ENCODE measurements around the gene SBNO1.

DNA sequence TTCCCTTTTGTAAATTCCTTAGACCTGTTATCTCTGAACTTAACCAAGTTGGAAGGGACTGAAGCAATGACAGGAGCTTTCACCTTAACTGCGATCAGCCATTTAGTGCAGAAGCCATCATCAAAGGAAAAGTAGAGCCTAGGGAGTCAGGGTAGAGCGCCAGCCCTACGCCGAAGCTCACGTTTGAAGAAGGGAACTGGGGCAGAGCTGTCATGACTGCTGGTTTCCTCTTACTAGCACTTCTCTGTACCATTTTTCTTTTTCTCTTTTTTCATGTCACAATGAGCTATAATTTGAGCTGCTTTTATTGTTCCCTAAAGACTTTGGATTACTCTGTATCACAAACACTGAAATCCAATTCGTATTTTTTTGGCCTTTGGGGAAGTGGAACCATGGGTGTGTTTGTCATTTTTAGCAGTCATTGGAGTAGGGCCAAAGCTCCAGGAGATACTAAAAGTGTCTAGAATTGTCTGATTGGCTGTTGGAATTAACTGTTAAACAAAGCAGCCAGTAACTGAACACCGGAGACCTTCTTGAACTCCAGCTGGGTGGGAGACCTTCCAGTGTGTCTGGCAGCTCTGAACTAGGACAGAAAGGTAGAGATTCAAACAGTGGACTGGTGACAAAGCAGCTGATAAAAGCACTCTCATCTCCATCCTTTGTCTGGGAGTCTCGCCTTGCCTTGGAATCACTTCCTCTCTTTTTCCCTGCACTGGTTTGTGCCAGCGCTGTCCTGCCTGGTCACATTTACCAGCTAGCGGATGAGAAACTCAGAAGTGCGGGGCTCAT is 122.3 kb downstream of the SBNO1 start:
- TF ChIP-seq EZH2phosphoT487 (IDR thresholded peaks at IDR 0.05; ENCODE audit: borderline replicate concordance) (no peak), ZNF274 (IDR thresholded peaks at IDR 0.05; ENCODE audit: low read depth, low read length) (no peak), POLR2AphosphoS5 (IDR thresholded peaks at IDR 0.05; ENCODE audit: low read depth, low read length) (no peak), EGR1 (IDR thresholded peaks at IDR 0.05; ENCODE audit: low read depth) (no peak), POLR2A (IDR thresholded peaks at IDR 0.05; ENCODE audit: borderline replicate concordance, extremely low read depth, insufficient read depth, insufficient read length) (no peak), EZH2 (IDR thresholded peaks at IDR 0.05) (no peak), ELF1 (IDR thresholded peaks at IDR 0.05; ENCODE audit: borderline replicate concordance, low read depth) (no peak)
- TF ChIP-seq, protein P1, sequence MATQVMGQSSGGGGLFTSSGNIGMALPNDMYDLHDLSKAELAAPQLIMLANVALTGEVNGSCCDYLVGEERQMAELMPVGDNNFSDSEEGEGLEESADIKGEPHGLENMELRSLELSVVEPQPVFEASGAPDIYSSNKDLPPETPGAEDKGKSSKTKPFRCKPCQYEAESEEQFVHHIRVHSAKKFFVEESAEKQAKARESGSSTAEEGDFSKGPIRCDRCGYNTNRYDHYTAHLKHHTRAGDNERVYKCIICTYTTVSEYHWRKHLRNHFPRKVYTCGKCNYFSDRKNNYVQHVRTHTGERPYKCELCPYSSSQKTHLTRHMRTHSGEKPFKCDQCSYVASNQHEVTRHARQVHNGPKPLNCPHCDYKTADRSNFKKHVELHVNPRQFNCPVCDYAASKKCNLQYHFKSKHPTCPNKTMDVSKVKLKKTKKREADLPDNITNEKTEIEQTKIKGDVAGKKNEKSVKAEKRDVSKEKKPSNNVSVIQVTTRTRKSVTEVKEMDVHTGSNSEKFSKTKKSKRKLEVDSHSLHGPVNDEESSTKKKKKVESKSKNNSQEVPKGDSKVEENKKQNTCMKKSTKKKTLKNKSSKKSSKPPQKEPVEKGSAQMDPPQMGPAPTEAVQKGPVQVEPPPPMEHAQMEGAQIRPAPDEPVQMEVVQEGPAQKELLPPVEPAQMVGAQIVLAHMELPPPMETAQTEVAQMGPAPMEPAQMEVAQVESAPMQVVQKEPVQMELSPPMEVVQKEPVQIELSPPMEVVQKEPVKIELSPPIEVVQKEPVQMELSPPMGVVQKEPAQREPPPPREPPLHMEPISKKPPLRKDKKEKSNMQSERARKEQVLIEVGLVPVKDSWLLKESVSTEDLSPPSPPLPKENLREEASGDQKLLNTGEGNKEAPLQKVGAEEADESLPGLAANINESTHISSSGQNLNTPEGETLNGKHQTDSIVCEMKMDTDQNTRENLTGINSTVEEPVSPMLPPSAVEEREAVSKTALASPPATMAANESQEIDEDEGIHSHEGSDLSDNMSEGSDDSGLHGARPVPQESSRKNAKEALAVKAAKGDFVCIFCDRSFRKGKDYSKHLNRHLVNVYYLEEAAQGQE (IDR thresholded peaks at IDR 0.05; ENCODE audit: low read depth): no peak
- TF ChIP-seq, protein P2, sequence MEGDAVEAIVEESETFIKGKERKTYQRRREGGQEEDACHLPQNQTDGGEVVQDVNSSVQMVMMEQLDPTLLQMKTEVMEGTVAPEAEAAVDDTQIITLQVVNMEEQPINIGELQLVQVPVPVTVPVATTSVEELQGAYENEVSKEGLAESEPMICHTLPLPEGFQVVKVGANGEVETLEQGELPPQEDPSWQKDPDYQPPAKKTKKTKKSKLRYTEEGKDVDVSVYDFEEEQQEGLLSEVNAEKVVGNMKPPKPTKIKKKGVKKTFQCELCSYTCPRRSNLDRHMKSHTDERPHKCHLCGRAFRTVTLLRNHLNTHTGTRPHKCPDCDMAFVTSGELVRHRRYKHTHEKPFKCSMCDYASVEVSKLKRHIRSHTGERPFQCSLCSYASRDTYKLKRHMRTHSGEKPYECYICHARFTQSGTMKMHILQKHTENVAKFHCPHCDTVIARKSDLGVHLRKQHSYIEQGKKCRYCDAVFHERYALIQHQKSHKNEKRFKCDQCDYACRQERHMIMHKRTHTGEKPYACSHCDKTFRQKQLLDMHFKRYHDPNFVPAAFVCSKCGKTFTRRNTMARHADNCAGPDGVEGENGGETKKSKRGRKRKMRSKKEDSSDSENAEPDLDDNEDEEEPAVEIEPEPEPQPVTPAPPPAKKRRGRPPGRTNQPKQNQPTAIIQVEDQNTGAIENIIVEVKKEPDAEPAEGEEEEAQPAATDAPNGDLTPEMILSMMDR (IDR thresholded peaks at IDR 0.05 in 2 of 3, conservative IDR thresholded peaks at IDR 0.05 in 1 of 3; ENCODE audit: borderline replicate concordance in 1 of 3, insufficient read depth in 1 of 3, low read depth in 2 of 3, low read length in 2 of 3): no peak

Measured in HCT116 (cell line).